CMK (cell line): ENCODE data around the gene THEM5.

ENCODE experiments used
- DNase-seq: peaks from one replicate; pipeline ENCODE4 v3.0.0-alpha.2; 2010; ENCODE audit warnings: low read depth

The THEM5 gene

GRCh38 chr1:151800830-151801229 is 52.7 kb downstream of the THEM5 start:
- no peak for DNase-seq

- DNase-seq = no peak
Measured at GRCh38 chr1:151799179-151800022, 54.1 kb downstream of the THEM5 start.

GRCh38 chr1:151798571-151798970 is 54.9 kb downstream of the THEM5 start:
- DNase-seq = no peak
